HUES6 (cell line): ENCODE data around the gene DYRK2.

Source experiments
- H3K27ac ChIP-seq: 2 replicates; pipeline ENCODE4 v1.7.0; 2013; ENCODE audit warnings: low read depth, mild to moderate bottlenecking, low read length, inconsistent platforms
- H3K27me3 ChIP-seq: 2 replicates; pipeline ENCODE4 v1.6.1; 2013; ENCODE audit warnings: low read length; ENCODE audit not compliant: control insufficient read depth, insufficient read depth
- H3K36me3 ChIP-seq: 2 replicates; pipeline ENCODE4 v1.6.1; 2013; ENCODE audit warnings: low read length; ENCODE audit not compliant: control insufficient read depth, insufficient read depth
- H3K4me1 ChIP-seq: 2 replicates; pipeline ENCODE4 v1.6.1; 2013; ENCODE audit warnings: low read length; ENCODE audit not compliant: control insufficient read depth, insufficient read depth
- H3K4me3 ChIP-seq: 2 replicates; pipeline ENCODE4 v1.5.1; 2013; ENCODE audit warnings: low read depth, low read length
- H3K9ac ChIP-seq: one replicate; pipeline ENCODE4 v1.6.1; 2013; ENCODE audit warnings: mild to moderate bottlenecking, low read length
- H3K9me3 ChIP-seq: 2 replicates; pipeline ENCODE4 v1.6.1; 2013; ENCODE audit warnings: low read depth, low read length; ENCODE audit not compliant: control insufficient read depth, insufficient read depth

DYRK2 gene

DNA sequence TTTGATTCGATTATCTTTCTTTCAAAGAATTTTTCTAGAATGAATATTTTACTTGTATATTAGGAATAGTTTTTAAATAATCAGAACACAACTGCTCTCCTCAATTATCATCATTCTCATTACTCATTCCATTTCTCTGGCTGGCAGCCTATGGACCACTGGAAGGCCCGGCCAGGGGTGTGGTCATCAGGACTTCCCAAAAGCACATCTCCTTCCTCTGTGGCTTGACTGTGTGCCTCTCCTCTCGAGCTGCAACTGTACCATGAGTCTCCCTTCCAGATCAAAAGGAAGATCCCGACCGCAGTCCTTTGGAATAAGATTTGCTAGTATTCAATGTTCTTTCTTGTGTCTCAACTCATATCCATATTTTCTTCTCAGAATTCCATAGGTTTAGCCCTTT lies 42.7 kb downstream of the DYRK2 start:
- Histone ChIP-seq H3K4me1 (no peaks in the 10 kb centered on the region), H3K36me3 (no peaks in the 10 kb centered on the region), H3K27me3 (no peaks in the 10 kb centered on the region), H3K4me3 (no peak overlapping the region), H3K27ac (no peak overlapping the region), H3K9ac (no peak overlapping the region), H3K9me3 (no peaks in the 10 kb centered on the region)

DNA sequence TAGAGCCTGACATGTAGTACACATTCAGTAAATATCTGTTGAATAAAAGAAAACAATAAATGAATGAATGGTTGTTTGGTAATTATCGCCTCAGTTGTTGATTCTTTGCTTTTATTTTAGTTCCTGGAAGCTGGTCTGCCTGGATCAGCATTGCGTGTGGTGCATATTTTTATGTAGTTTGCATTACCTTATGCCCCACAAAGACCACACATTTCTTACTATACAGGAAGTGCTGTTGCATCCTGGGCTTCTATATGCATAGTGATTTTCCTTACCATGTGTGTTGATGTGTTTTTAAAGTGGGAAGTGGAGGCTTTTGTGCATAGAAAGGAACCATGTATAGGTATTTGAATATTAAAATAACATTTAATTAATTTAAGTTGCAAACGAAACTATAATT lies 43.6 kb downstream of the DYRK2 start:
- Histone ChIP-seq H3K4me3 (no peak overlapping the region), H3K4me1 (no peaks in the 10 kb centered on the region), H3K9ac (no peak overlapping the region), H3K27ac (no peak overlapping the region), H3K27me3 (no peaks in the 10 kb centered on the region), H3K36me3 (no peaks in the 10 kb centered on the region), H3K9me3 (no peaks in the 10 kb centered on the region)

DNA sequence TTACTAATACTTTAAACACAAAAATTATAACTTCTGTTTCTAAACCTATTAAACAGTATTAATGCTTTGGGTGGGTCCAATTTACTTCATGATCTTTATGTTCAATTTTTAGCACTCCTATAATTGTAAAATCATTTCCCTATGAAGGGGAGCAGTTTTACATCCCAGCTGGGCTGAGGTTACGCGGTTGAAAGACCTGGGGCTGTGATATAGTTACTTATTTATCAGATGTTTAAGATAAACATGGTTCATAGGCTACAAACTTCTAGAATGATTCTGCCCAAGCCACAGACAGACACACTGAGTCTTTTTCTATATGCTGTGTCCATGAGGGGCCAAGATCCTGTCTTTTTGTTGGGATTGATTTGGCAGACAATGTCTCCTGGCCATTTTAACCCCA lies 44.4 kb downstream of the DYRK2 start:
- H3K9me3 ChIP-seq: no peaks in the 10 kb centered on the region
- no peaks in the 10 kb centered on the region for H3K27me3 ChIP-seq
- H3K36me3 ChIP-seq: no peaks in the 10 kb centered on the region
- no peak overlapping the region for H3K9ac ChIP-seq
- H3K27ac ChIP-seq: no peak overlapping the region
- no peaks in the 10 kb centered on the region for H3K4me1 ChIP-seq
- H3K4me3 ChIP-seq: no peak overlapping the region

DNA sequence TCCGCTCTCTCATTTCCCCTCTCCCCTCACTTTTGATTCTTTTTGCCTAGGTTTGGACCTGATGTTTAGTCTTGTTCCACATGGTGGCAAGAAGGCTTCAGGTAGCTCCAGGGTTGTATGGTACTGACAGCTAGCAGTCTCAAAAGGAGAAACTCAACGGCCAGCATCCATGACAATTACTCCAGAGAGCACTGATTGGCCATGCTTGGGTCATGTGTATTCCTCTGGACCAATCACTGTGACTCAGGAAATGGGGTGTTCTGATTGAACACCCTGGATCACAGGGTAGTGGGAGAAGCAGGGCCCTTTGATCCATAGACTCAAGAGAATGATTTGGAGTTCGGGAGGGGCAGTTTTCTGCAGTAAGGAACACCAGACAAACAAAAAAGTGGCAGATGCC lies 45.3 kb downstream of the DYRK2 start:
- no peak overlapping the region for H3K9ac ChIP-seq
- H3K27ac ChIP-seq: no peak overlapping the region
- H3K36me3 ChIP-seq: no peaks in the 10 kb centered on the region
- H3K4me1 ChIP-seq: no peaks in the 10 kb centered on the region
- no peaks in the 10 kb centered on the region for H3K27me3 ChIP-seq
- H3K9me3 ChIP-seq: no peaks in the 10 kb centered on the region
- no peak overlapping the region for H3K4me3 ChIP-seq

DNA sequence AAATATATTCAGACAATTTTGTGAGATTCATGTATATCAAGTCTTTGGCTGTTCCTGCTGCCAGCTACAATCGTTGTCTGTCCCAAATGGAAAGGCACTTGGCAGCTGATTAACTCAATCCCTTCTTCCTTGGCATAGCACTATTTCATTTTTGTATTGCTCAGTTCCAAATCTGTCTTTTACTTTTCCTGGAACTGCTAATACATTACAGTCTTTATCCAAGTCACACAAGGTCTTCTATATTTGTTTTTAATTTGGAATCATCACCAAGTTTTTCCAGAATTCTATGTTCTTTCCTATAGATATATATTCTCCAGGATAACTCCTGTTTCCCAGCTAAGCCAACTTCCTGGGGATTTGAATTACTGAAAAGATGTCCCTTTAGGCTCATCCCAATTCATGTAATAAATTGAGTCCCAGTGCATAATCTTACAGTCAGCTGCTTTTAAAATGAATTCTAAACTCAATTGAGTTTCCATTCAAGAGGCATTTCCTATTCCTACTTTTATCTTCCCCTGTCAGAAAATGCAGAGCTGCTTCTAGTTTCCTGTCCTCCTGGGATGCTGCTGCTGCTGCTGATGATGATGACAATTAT lies 45.9 kb downstream of the DYRK2 start:
- Histone ChIP-seq H3K36me3 (no peaks in the 10 kb centered on the region), H3K27me3 (no peaks in the 10 kb centered on the region), H3K4me1 (no peaks in the 10 kb centered on the region), H3K9me3 (no peaks in the 10 kb centered on the region), H3K9ac (no peak overlapping the region), H3K27ac (no peak overlapping the region), H3K4me3 (no peak overlapping the region)

DNA sequence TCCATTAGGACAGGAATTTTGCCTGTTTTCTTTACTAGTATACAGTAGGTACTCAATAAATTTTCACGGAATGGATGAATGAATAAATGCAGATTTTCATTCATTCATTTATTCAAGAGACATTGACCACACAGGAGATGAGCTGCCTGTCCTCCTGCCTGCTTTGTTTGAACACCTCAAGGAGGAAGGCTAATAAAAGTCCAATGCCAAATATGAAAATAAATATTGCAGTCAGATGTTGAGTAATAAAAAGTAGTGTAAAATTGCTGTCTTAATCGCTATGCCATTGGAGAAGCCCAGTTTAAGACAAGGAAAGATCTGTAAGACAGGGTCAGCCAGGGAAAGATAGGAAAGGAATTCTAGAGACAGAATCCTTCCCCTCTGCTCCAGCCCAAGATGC lies 47.4 kb downstream of the DYRK2 start:
- Histone ChIP-seq H3K4me1 (no peaks in the 10 kb centered on the region), H3K4me3 (no peak overlapping the region), H3K9ac (no peak overlapping the region), H3K27me3 (no peaks in the 10 kb centered on the region), H3K27ac (no peak overlapping the region), H3K9me3 (no peaks in the 10 kb centered on the region), H3K36me3 (no peaks in the 10 kb centered on the region)

DNA sequence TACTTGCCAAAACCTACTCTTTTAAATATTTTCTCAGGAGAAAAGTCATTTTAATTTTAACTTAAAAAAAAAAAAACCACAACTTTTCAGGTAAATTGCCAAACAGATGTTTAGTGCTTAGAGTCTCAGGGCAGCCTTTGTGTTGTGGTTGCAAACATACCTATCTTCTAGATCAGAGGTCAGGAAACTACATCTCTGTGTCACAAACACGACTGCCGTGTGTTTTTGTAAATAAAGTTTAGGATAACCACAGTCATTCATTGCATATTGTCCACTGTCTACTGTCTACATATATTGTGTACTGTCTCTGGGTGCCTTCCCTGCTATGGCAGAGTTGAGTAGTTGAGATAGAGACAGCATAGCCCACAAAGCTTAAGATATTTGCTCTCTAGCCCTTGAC lies 48.9 kb downstream of the DYRK2 start:
- no peak overlapping the region for H3K9ac ChIP-seq
- no peaks in the 10 kb centered on the region for H3K27me3 ChIP-seq
- H3K36me3 ChIP-seq: no peaks in the 10 kb centered on the region
- H3K27ac ChIP-seq: no peak overlapping the region
- H3K4me1 ChIP-seq: no peaks in the 10 kb centered on the region
- H3K4me3 ChIP-seq: no peak overlapping the region
- no peaks in the 10 kb centered on the region for H3K9me3 ChIP-seq

DNA sequence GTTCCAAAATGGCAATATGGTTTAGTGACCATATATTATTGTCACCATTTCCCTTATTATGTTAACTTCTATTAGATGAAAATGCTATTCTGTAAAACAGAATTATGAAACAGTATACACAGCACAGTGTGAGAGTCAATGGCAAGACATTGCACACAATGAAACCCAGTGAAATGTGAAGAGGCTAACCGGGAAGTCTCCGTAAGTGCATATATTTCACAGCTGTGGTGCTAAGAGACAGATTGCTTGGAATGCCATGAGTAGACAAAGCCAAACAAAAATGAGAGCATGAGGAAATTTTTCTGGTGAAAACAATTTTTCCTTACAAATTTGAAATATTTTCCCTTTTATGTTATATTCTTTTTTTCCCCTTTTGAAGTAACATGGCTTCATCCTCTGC lies 49.4 kb downstream of the DYRK2 start:
- H3K9ac ChIP-seq: no peak overlapping the region
- no peaks in the 10 kb centered on the region for H3K9me3 ChIP-seq
- H3K27ac ChIP-seq: no peak overlapping the region
- no peaks in the 10 kb centered on the region for H3K4me1 ChIP-seq
- no peaks in the 10 kb centered on the region for H3K36me3 ChIP-seq
- no peaks in the 10 kb centered on the region for H3K27me3 ChIP-seq
- no peak overlapping the region for H3K4me3 ChIP-seq

DNA sequence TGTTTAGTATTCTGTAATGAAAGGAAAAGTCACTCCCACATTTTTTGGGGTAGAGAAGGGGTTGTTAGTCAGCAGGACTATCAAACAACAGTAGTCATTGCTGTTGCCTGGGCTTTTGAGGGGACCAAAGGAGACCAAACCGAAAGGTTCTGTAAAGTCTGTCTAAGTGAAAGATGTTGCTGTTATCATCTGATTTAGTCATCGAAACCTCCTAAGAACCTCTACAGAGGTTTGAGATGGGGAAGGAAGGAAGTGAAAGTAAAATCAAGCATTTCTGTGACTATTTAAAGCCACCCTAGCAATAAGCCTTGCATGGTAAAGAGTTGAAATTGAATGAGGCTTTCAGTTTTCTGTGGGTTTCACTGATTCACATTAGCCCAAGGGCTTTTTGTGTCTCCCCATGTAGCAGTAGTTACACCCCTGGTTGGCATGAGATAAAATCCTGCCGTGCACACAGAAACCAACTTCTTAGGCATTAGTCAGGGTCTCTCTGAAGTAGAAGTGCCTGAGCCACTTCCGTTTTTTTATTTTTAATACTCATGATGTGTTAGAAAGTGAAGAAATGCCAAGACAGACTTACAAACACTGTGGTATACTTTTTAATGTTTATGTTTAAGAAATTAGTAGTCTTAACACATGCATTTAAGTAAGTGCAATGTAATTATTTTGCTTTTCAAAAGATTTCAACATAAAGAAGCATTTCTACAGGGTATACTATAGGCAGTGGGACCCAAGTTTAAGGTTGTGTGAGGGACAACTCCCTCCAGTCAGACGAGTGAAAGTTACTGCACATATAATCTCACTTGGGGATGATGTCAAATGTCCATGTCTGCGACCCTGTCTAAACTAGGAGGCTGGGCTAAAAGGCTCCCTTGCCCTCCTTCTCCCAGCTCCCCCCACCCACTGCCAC lies 50.4 kb downstream of the DYRK2 start:
- Histone ChIP-seq H3K36me3 (no peaks in the 10 kb centered on the region), H3K9ac (no peak overlapping the region), H3K9me3 (no peaks in the 10 kb centered on the region), H3K4me3 (no peak overlapping the region), H3K27me3 (no peaks in the 10 kb centered on the region), H3K4me1 (no peaks in the 10 kb centered on the region), H3K27ac (no peak overlapping the region)

DNA sequence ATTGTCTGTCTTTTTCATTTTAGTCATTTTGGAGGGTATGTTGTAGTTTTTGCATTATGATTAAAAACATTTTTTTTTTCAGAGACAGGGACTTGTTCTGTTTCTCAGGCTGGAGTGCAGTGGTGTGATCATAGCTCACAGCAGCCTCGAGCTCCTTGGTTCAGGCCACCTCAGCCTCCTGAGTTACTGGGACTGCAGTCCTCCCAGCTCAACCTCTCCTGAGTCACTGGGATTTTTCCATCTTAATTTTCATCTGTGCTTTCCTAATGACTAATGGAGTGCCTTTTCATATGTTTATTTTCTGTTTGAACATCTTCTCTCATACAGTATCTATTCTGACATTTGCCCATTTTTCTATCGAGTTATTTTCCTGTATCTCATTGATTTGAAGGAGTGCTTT lies 52.6 kb downstream of the DYRK2 start:
- H3K9me3 ChIP-seq: no peaks in the 10 kb centered on the region
- H3K9ac ChIP-seq: no peak overlapping the region
- peaks cover 6% of the 10 kb centered on the region for H3K4me1 ChIP-seq
- H3K27me3 ChIP-seq: no peaks in the 10 kb centered on the region
- no peaks in the 10 kb centered on the region for H3K36me3 ChIP-seq
- H3K4me3 ChIP-seq: no peak overlapping the region
- no peak overlapping the region for H3K27ac ChIP-seq

DNA sequence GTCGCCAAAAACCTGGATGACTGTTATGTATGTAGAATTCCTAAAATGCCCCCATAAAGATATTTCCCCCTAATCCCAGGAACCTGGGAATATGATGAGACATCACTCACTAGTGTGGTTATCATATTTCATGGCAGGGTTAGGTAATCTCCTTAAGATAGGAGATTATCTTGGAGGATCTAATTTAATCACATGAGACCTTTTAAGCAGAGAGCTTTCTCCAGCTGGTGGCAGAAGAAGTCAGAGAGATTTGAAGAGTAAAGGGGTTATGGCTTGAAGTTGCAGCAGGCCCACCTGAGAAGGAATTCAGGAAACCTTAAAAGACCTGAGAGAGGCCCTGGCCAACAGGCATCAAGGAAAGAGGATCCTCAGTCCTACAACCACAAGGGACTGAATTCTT lies 53.6 kb downstream of the DYRK2 start:
- no peaks in the 10 kb centered on the region for H3K9me3 ChIP-seq
- no peaks in the 10 kb centered on the region for H3K36me3 ChIP-seq
- H3K27ac ChIP-seq: no peak overlapping the region
- no peak overlapping the region for H3K9ac ChIP-seq
- H3K4me1 ChIP-seq: peaks cover 9% of the 10 kb centered on the region
- H3K27me3 ChIP-seq: no peaks in the 10 kb centered on the region
- no peak overlapping the region for H3K4me3 ChIP-seq
